Stimulated activated CD8-positive, alpha-beta memory T cell treated with anti-CD3 and anti-CD28 coated beads, Interleukin-4, amount 100 ng/mL, for 48 hours (primary cell): ENCODE measurements around the gene HAAO.
"Not testable (repeated sequence)": the region's sequence is repeated elsewhere in the genome, so short reads cannot be mapped to it uniquely, and the experiment has no call there.

Experiments used
- DNase-seq: peaks from one replicate; pipeline ENCODE4 v3.0.0-alpha.2; 2020

The HAAO gene

DNA sequence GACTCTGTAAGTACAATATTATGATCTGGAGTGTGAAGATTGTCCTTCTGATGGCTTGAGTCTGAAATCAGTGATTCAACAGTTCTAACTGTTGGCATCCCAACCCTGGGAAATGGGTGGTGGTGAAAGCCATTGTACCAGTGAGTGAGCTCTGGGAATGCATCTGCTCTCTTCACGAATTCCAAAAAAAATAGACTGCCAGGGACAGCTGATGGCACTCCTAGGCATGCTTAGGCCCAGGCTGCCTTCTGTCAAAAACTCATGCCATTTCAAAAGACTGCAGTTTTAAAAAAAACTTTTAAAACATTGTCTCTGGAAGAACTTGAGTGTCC is 48.8 kb downstream of the HAAO start:
- no peak for DNase-seq

- DNase-seq: no peak
Measured at GRCh38 chr2:42742740-42743658, 49.4 kb downstream of the HAAO start.

DNA sequence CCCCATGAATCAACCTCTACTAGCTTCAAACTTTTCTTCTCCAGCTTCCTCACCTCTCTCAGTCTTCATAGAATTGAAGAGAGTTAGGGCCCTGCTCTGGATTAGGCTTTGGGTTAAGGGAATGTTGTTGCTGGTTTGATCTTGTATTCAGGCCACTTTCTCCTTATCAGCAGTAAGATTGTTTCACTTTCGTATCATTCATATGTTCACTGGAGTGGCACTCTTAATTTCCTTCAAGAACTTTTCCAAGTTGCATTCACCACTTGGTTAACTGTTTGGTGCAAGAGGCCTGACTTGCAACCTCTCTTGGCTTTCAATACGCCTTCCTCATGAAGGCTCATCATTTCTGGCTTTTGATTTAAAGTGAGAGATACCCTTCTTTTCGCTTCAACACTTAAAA is 51.2 kb downstream of the HAAO start:
- DNase-seq: no peak

GRCh38 chr2:42736598-42737322 is 55.6 kb downstream of the HAAO start:
- no peak for DNase-seq

DNA sequence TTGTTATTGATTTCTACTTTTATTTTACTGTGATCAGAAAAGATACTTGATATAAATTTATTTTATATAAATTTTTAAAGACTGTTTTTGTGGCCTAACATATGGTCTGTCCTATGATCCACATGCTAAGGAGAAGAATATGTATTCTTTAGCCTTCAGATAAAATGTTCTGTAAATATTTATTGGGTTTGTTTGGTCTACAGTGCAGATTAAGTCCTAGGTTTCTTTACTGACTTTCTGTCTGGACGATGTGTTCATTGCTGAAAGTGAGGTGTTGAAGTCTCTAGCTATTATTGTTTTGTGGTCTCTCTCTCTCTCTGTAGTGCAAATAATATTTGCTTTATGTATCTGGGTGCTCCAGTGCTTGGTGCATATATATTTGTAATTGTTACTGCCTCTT is 58.5 kb downstream of the HAAO start:
- no peak for DNase-seq

GRCh38 chr2:42731316-42731715 is 61.1 kb downstream of the HAAO start:
- DNase-seq: not testable (repeated sequence)

DNA sequence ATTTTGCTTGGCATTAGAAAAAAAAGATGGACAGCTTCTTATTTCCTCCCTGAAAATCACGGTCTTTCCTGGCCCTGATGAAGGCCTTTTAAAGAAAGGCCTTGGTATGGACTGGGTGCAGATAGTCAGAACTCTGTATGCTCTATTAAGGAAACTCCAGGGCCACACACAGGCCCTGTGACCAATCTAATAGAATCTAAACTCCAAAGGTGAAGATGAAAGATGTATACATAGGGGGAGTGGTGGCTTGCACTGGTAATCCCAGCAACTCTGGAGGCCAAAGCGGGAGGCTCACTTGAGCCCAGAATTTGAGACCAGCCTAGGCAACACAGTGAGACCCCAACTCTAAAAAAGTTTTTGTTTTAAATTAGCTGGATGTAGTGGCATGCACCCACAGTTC is 65.7 kb downstream of the HAAO start:
- no peak for DNase-seq

DNA sequence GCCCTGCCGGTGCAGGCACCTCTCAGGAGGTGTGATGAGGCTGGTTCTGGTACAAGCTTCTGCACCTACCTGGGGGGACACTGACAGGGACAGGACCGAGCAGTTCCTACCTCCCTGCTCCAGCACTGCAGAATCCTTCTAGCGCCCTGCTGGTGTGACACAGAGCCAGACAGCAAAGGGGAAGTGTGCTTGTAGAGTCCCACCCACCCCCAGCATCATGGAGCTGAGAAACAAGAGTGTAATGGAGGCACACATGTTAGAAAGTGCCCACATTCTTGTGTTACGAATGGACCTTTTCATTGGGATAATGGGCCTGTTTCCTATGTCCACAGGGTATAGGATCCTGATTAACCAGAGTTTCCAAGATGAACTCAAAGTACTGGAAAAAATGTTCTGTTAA is 66.7 kb downstream of the HAAO start:
- DNase-seq: no peak

DNA sequence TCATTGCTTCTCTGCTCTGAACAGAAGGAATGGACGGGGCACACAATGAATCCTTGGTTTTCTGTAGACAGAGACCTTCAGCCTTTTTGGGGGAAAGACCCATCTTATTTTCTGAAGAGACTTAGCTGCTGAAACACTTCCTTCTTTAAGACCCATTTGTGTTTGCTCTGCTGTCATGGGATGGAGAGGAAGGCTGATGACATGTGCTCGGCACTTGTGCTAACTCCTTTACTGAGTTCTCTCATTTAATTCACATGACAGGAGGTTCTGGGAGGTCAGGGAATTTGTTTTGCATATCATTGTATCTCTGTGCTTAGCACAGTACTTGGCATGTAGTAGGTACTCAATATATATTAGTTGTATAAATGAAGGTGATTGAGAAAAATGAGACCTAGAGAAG is 67.5 kb downstream of the HAAO start:
- DNase-seq: no peak

GRCh38 chr2:42723465-42723864 is 68.9 kb downstream of the HAAO start:
- no peak for DNase-seq

GRCh38 chr2:42722320-42723190 is 69.8 kb downstream of the HAAO start:
- peak; percentile 32 for DNase-seq

- DNase-seq: no peak
Measured at GRCh38 chr2:42721898-42722297, 70.5 kb downstream of the HAAO start.
